SK-N-SH (cell line): ENCODE measurements around the gene CCDC88B. TPM values are rescaled to one million over a fixed set of nuclear protein-coding genes. Genes with fewer than 3 reads are reported as not detected.

Source experiments
- CTCF ChIA-PET: fragments of 300-600, 350-600 bp; formaldehyde crosslinking; extraction: SDS; loops from one replicate; lab custom pipeline; 2021; lab: Yijun Ruan, JAX
- POLR2A ChIA-PET: fragments of 350-600 bp; sonication (Branson Sonifier 250); formaldehyde crosslinking; extraction: SDS; loops from one replicate; lab custom pipeline; 2020; ENCODE audit warnings: antibody characterized with exemption, inconsistent platforms; lab: Yijun Ruan, JAX
- DNase-seq: peaks from one replicate; pipeline ENCODE4 v3.0.0; 2012
- H2AFZ ChIP-seq: fragments of 200-600 bp; sonication (generic); 2 replicates; pipeline ENCODE4 v1.8.1; 2016; ENCODE audit warnings: antibody characterized with exemption, mild to moderate bottlenecking, low read depth
- H3F3A ChIP-seq: fragments of 200-600 bp; sonication (generic); replicated peaks from 2 replicates; pipeline ENCODE3; 2016; ENCODE audit warnings: antibody characterized with exemption, mild to moderate bottlenecking; ENCODE audit not compliant: insufficient read depth
- H3K27ac ChIP-seq, 2 experiments: fragments of 200-500 bp in 1 of 2; fragments of 200-600 bp in 1 of 2; sonication (Bioruptor generic) in 1 of 2; sonication (generic), shearing (Covaris generic) in 1 of 2; 2 replicates each; pipeline versions ENCODE4 v1.5.1 to v1.6.1; 2014 to 2016; ENCODE audit warnings: low read depth in 2 of 2, inconsistent platforms in 1 of 2, low read length in 1 of 2, mild to moderate bottlenecking in 1 of 2, mixed read lengths in 1 of 2
- H3K27me3 ChIP-seq: fragments of 200-600 bp; sonication (generic), shearing (Covaris generic); 2 replicates; pipeline ENCODE4 v1.6.1; 2016; ENCODE audit warnings: mixed run types; ENCODE audit not compliant: insufficient read depth
- H3K36me3 ChIP-seq, 2 experiments: fragments of 200-500 bp in 1 of 2; fragments of 200-600 bp in 1 of 2; sonication (Bioruptor generic) in 1 of 2; sonication (generic) in 1 of 2; replicated peaks in 1 of 2; 2 replicates each; pipeline versions ENCODE3 to v1.5.1; 2014 to 2016; ENCODE audit warnings: low read length in 1 of 2, mild to moderate bottlenecking in 1 of 2; ENCODE audit not compliant: insufficient read depth in 2 of 2, control insufficient read depth in 1 of 2
- H3K4me1 ChIP-seq, 2 experiments: fragments of 200-500 bp in 1 of 2; fragments of 200-600 bp in 1 of 2; sonication (Bioruptor generic) in 1 of 2; sonication (generic), shearing (Covaris generic) in 1 of 2; 2 replicates each; pipeline versions ENCODE4 v1.5.1 to v1.6.1; 2014 to 2016; ENCODE audit warnings: low read depth in 1 of 2, low read length in 1 of 2, mixed run types in 1 of 2; ENCODE audit not compliant: insufficient read depth in 2 of 2, control insufficient read depth in 1 of 2
- H3K4me2 ChIP-seq: fragments of 200-600 bp; sonication (generic), shearing (Covaris generic); 2 replicates; pipeline ENCODE4 v1.6.1; 2017; ENCODE audit warnings: mixed run types
- H3K4me3 ChIP-seq, 2 experiments: fragments of 200-500 bp in 1 of 2; fragments of 200-600 bp in 1 of 2; sonication (Bioruptor generic) in 1 of 2; sonication (generic), shearing (Covaris generic) in 1 of 2; 2 replicates each; pipeline versions ENCODE4 v1.5.1 to v1.8.1; 2014 to 2016; ENCODE audit warnings: low read depth in 2 of 2, inconsistent platforms in 1 of 2, low read length in 1 of 2, mild to moderate bottlenecking in 1 of 2, mixed read lengths in 1 of 2, moderate library complexity in 1 of 2
- H3K79me2 ChIP-seq: fragments of 200-600 bp; sonication (generic); 2 replicates; pipeline ENCODE4 v1.8.1; 2017; ENCODE audit warnings: mild to moderate bottlenecking; ENCODE audit not compliant: insufficient read depth
- H3K9ac ChIP-seq: fragments of 200-600 bp; sonication (generic); 2 replicates; pipeline ENCODE4 v1.6.1; 2017; ENCODE audit warnings: mixed run types
- H3K9me2 ChIP-seq: fragments of 200-600 bp; sonication (generic); 2 replicates; pipeline ENCODE4 v1.6.1; 2017; ENCODE audit warnings: mixed run types
- H3K9me3 ChIP-seq: fragments of 200-600 bp; sonication (generic); 2 replicates; pipeline ENCODE4 v1.6.1; 2017; ENCODE audit warnings: mixed run types, mild to moderate bottlenecking, moderate library complexity
- H4K20me1 ChIP-seq: fragments of 200-600 bp; sonication (generic); 2 replicates; pipeline ENCODE4 v1.6.1; 2017; ENCODE audit warnings: mild to moderate bottlenecking, mixed run types; ENCODE audit not compliant: insufficient read depth
- CHD2 ChIP-seq: fragments of 150-350 bp; IDR thresholded peaks from 2 replicates; pipeline ENCODE4 v1.6.1; 2018; ENCODE audit warnings: low read length; ENCODE audit not compliant: partially characterized antibody
- ELF1 ChIP-seq: IDR thresholded peaks from 2 replicates; pipeline ENCODE4 v1.4.0; 2012
- EZH2phosphoT487 ChIP-seq: fragments of 200-600 bp; sonication (generic); IDR thresholded peaks from 2 replicates; pipeline ENCODE4 v1.6.1; 2017; ENCODE audit warnings: low read depth, mixed run types, mild to moderate bottlenecking, antibody characterized with exemption, moderate library complexity, borderline replicate concordance
- FOXJ3 ChIP-seq: sonication (generic); formaldehyde crosslinking; IDR thresholded peaks from 2 replicates; pipeline ENCODE4 v1.5.1; 2020; ENCODE audit warnings: mild to moderate bottlenecking, missing genetic modification reagents
- GABPA ChIP-seq: IDR thresholded peaks from 2 replicates; pipeline ENCODE4 v1.4.0; 2012; ENCODE audit warnings: low read depth, mild to moderate bottlenecking
- GATA2 ChIP-seq: sonication (generic); formaldehyde crosslinking; IDR thresholded peaks from 2 replicates; pipeline ENCODE4 v1.5.0; 2020; ENCODE audit warnings: mild to moderate bottlenecking, missing genetic modification reagents
- IRF3 ChIP-seq: fragments of 150-350 bp; IDR thresholded peaks from 2 replicates; pipeline ENCODE4 v1.6.1; 2016; ENCODE audit warnings: mild to moderate bottlenecking, low read depth, low read length
- MAX ChIP-seq: IDR thresholded peaks from 2 replicates; pipeline ENCODE4 v1.4.0; 2012; ENCODE audit warnings: low read depth
- NFIC ChIP-seq: IDR thresholded peaks from 2 replicates; pipeline ENCODE4 v1.4.0; 2012; ENCODE audit warnings: borderline replicate concordance
- RCOR1 ChIP-seq: fragments of 150-350 bp; IDR thresholded peaks from 2 replicates; pipeline ENCODE4 v1.6.1; 2017; ENCODE audit warnings: antibody characterized with exemption, low read length
- RFX5 ChIP-seq: IDR thresholded peaks from 2 replicates; pipeline ENCODE4 v1.6.1; 2012; ENCODE audit warnings: mild to moderate bottlenecking, improper control_type of control experiment, low read length
- RXRA ChIP-seq: IDR thresholded peaks from 2 replicates; pipeline ENCODE4 v1.4.0; 2012; ENCODE audit warnings: low read depth, mild to moderate bottlenecking, borderline replicate concordance
- SIN3A ChIP-seq: IDR thresholded peaks from 2 replicates; pipeline ENCODE4 v1.6.1; 2012; ENCODE audit warnings: low read depth, mild to moderate bottlenecking, low read length, moderate library complexity, borderline replicate concordance
- TAF1 ChIP-seq: IDR thresholded peaks from 2 replicates; pipeline ENCODE4 v1.6.1; 2012; ENCODE audit warnings: low read depth, mild to moderate bottlenecking, low read length, moderate library complexity, borderline replicate concordance
- TCF12 ChIP-seq: IDR thresholded peaks from 2 replicates; pipeline ENCODE4 v1.4.0; 2012
- TEAD4 ChIP-seq: IDR thresholded peaks from 2 replicates; pipeline ENCODE4 v1.4.0; 2012; ENCODE audit warnings: mild to moderate bottlenecking, borderline replicate concordance; ENCODE audit not compliant: insufficient read depth
- USF1 ChIP-seq: IDR thresholded peaks from 2 replicates; pipeline ENCODE4 v1.4.0; 2012; ENCODE audit warnings: low read depth, borderline replicate concordance
- ZBTB33 ChIP-seq: IDR thresholded peaks from 2 replicates; pipeline ENCODE4 v1.4.0; 2012; ENCODE audit warnings: low read depth, borderline replicate concordance
- WGBS: methylation state at CpG from one replicate; pipeline ENCODE4 v1.1.6; 2017; ENCODE audit warnings: low lambda C conversion rate; 5-methylcytosine and 5-hydroxymethylcytosine counted together
- polyA plus RNA-seq, 3 experiments: library from polyadenylated mRNA; depleted of rRNA; stranded (reverse); fragments of >200 nt; gene quantifications; 2 replicates each; pipeline ENCODE4 v1.2.3, GENCODE V29; 2012

The CCDC88B gene
- polyA plus RNA-seq, 1 of the 3 experiments (the other 2 are of a cell fraction) = 3.4 TPM

GRCh38 chr11:64383580-64383979, 43.6 kb downstream of the CCDC88B start (continued):
- TF ChIP-seq IRF3 (no peak), ELF1 (no peak), RCOR1 (no peak), FOXJ3 (CRISPR knock-in tag) (no peak)

- H3K4me1 ChIP-seq = no peaks in the 10 kb centered on the region; a peak in 1 of 4 replicates
- WGBS = 62% methylated on average over 11 of the region's 17 CpGs
- no peak for DNase-seq
These were observed 44.2 kb downstream of the CCDC88B start for GRCh38 chr11:64384028-64384737.

More at GRCh38 chr11:64384028-64384737, 44.2 kb downstream of the CCDC88B start:
- H3K4me3 ChIP-seq = no peak overlapping the region
- H2AFZ ChIP-seq = no peak overlapping the region
- no peaks in the 10 kb centered on the region for H3K9me2 ChIP-seq
- H3K27me3 ChIP-seq = no peaks in the 10 kb centered on the region; the same call in 1 of the 2 replicates
- H3F3A ChIP-seq = no peaks in the 10 kb centered on the region
- H3K79me2 ChIP-seq = no peaks in the 10 kb centered on the region
- H3K27ac ChIP-seq = no peak overlapping the region
- ChIA-PET CTCF (interaction anchor here (1.4 to 2.1 kb wide), 2 partner anchors 65 to 304 kb away, joined by 3 to 11 read pairs; no protein-coding TSS in a partner anchor), POLR2A (interaction anchor here (1.0 kb wide), 1 partner anchor 12 kb away, joined by 3 read pairs; no protein-coding TSS in a partner anchor)
- no peak overlapping the region for H3K4me2 ChIP-seq
- no peaks in the 10 kb centered on the region for H3K9me3 ChIP-seq
- H3K36me3 ChIP-seq = no peaks in the 10 kb centered on the region
- no peak for TF ChIP-seq NFIC
- TF ChIP-seq RCOR1 = no peak
- TF ChIP-seq RXRA = no peak
- no peak for TF ChIP-seq TAF1
- TF ChIP-seq RFX5 = no peak
- no peak for TF ChIP-seq TCF12
- TF ChIP-seq GATA2 (CRISPR knock-in tag) = no peak
- no peak for TF ChIP-seq EZH2phosphoT487
- no peak for TF ChIP-seq TEAD4
- TF ChIP-seq CHD2 = no peak
- TF ChIP-seq USF1 = no peak
- TF ChIP-seq SIN3A = no peak
- no peak for TF ChIP-seq FOXJ3 (CRISPR knock-in tag)
- TF ChIP-seq MAX = no peak
- TF ChIP-seq GABPA = no peak
- no peak for TF ChIP-seq ZBTB33
- H3K9ac ChIP-seq = no peak overlapping the region
- no peaks in the 10 kb centered on the region for H4K20me1 ChIP-seq
